GM12878 (cell line): Measurements from ENCODE around the gene IPMK. TPM values are rescaled to one million over a fixed set of nuclear protein-coding genes. Genes with fewer than 3 reads are reported as not detected.

ENCODE experiments used
- MEF2A ChIP-seq: IDR thresholded peaks from 2 replicates; pipeline ENCODE4 v1.6.1; 2011; ENCODE audit warnings: low read depth, mild to moderate bottlenecking, low read length, moderate library complexity; ENCODE audit not compliant: insufficient read depth
- MEF2B ChIP-seq: fragments of 450-650 bp; IDR thresholded peaks from 2 replicates; pipeline ENCODE4 v1.6.1; 2018; ENCODE audit warnings: mild to moderate bottlenecking, moderate library complexity; ENCODE audit not compliant: partially characterized antibody, poor library complexity, severe bottlenecking
- MTA2 ChIP-seq: fragments of 450-650 bp; IDR thresholded peaks from 2 replicates; pipeline ENCODE4 v1.6.1; 2016; ENCODE audit warnings: low read depth, mild to moderate bottlenecking, moderate library complexity
- PAX8 ChIP-seq: fragments of 450-650 bp; IDR thresholded peaks from 2 replicates; pipeline ENCODE4 v1.6.1; 2017; ENCODE audit warnings: mild to moderate bottlenecking, moderate library complexity
- SMARCA5 ChIP-seq: fragments of 450-650 bp; IDR thresholded peaks from 2 replicates; pipeline ENCODE4 v1.6.1; 2017; ENCODE audit warnings: mild to moderate bottlenecking
- polyA plus RNA-seq, 11 experiments: library from polyadenylated mRNA; depleted of rRNA in 4 of 11; unstranded in 6 of 11; stranded (reverse) in 5 of 11; fragments of >200 nt; fragmentation: Nextera tagmentation in 4 of 11; fragmentation: Illumina TruSeq in 1 of 11; extraction: Ambion mirVana in 4 of 11; extraction: Trizol in 1 of 11; gene quantifications; 1 replicate in 1 of 11; 2 replicates in 10 of 11; pipeline versions ENCODE4 v1.2.1 to v1.2.3, GENCODE V29; 2011 to 2016; ENCODE audit warnings: inconsistent platforms in 2 of 11, missing spikeins in 2 of 11, low read depth in 1 of 11
- total RNA-seq, 4 experiments: library from RNA; depleted of rRNA in 3 of 4; stranded (reverse); fragments of >200 nt in 3 of 4; fragmentation: Illumina TruSeq in 1 of 4; extraction: Trizol in 1 of 4; gene quantifications; 2 replicates each; pipeline versions ENCODE4 v1.2.1 to v1.2.3, GENCODE V29; 2013 to 2021
- TF ChIP-seq, protein P1 (sequence below): fragments of 450-650 bp; IDR thresholded peaks from 2 replicates; pipeline ENCODE4 v1.6.1; 2018; ENCODE audit warnings: mild to moderate bottlenecking, low read depth, moderate library complexity; ENCODE audit not compliant: partially characterized antibody
- TF ChIP-seq, protein P2 (sequence below): fragments of 450-650 bp; IDR thresholded peaks from 2 replicates; pipeline ENCODE4 v1.6.1; 2016; ENCODE audit warnings: mild to moderate bottlenecking, moderate library complexity, borderline replicate concordance
- TF ChIP-seq, protein P3 (sequence below): fragments of 450-650 bp; IDR thresholded peaks from 2 replicates; pipeline ENCODE4 v1.6.1; 2017; ENCODE audit warnings: mild to moderate bottlenecking, low read depth, inconsistent platforms; ENCODE audit not compliant: poor library complexity, severe bottlenecking

Gene IPMK
- total and polyA plus RNA-seq, 10 of the 15 experiments (the other 5 are each of a cell fraction or from before 2014, with no cell fraction given) = 0.84 to 7.5 (median 3.6) TPM

DNA sequence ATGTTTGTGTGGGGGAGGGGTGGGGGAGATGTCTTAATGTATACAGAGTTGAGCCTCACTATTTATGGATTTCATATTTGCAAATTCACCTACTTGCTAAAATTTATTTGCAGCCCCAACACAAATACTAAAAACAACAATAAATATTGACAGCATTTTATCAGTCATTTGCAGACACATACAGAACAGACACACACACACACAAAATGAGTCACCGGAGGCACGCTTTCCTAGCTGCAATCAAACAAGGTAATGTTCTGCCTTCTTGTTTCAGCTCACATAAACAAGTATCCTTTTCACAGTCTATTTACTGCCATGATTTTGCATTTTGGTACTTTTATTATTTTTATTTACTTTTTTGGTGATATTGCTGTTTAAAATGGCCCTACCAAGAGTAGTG, 88.5 kb downstream of the IPMK start (continued):
- TF ChIP-seq, protein P1, sequence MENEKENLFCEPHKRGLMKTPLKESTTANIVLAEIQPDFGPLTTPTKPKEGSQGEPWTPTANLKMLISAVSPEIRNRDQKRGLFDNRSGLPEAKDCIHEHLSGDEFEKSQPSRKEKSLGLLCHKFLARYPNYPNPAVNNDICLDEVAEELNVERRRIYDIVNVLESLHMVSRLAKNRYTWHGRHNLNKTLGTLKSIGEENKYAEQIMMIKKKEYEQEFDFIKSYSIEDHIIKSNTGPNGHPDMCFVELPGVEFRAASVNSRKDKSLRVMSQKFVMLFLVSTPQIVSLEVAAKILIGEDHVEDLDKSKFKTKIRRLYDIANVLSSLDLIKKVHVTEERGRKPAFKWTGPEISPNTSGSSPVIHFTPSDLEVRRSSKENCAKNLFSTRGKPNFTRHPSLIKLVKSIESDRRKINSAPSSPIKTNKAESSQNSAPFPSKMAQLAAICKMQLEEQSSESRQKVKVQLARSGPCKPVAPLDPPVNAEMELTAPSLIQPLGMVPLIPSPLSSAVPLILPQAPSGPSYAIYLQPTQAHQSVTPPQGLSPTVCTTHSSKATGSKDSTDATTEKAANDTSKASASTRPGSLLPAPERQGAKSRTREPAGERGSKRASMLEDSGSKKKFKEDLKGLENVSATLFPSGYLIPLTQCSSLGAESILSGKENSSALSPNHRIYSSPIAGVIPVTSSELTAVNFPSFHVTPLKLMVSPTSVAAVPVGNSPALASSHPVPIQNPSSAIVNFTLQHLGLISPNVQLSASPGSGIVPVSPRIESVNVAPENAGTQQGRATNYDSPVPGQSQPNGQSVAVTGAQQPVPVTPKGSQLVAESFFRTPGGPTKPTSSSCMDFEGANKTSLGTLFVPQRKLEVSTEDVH = no peak
- TF ChIP-seq, protein P2, sequence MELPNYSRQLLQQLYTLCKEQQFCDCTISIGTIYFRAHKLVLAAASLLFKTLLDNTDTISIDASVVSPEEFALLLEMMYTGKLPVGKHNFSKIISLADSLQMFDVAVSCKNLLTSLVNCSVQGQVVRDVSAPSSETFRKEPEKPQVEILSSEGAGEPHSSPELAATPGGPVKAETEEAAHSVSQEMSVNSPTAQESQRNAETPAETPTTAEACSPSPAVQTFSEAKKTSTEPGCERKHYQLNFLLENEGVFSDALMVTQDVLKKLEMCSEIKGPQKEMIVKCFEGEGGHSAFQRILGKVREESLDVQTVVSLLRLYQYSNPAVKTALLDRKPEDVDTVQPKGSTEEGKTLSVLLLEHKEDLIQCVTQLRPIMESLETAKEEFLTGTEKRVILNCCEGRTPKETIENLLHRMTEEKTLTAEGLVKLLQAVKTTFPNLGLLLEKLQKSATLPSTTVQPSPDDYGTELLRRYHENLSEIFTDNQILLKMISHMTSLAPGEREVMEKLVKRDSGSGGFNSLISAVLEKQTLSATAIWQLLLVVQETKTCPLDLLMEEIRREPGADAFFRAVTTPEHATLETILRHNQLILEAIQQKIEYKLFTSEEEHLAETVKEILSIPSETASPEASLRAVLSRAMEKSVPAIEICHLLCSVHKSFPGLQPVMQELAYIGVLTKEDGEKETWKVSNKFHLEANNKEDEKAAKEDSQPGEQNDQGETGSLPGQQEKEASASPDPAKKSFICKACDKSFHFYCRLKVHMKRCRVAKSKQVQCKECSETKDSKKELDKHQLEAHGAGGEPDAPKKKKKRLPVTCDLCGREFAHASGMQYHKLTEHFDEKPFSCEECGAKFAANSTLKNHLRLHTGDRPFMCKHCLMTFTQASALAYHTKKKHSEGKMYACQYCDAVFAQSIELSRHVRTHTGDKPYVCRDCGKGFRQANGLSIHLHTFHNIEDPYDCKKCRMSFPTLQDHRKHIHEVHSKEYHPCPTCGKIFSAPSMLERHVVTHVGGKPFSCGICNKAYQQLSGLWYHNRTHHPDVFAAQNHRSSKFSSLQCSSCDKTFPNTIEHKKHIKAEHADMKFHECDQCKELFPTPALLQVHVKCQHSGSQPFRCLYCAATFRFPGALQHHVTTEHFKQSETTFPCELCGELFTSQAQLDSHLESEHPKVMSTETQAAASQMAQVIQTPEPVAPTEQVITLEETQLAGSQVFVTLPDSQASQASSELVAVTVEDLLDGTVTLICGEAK = no peak
- TF ChIP-seq MEF2A (no peak), MEF2B (no peak), SMARCA5 (no peak), PAX8 (no peak), MTA2 (no peak)
- TF ChIP-seq, protein P3, sequence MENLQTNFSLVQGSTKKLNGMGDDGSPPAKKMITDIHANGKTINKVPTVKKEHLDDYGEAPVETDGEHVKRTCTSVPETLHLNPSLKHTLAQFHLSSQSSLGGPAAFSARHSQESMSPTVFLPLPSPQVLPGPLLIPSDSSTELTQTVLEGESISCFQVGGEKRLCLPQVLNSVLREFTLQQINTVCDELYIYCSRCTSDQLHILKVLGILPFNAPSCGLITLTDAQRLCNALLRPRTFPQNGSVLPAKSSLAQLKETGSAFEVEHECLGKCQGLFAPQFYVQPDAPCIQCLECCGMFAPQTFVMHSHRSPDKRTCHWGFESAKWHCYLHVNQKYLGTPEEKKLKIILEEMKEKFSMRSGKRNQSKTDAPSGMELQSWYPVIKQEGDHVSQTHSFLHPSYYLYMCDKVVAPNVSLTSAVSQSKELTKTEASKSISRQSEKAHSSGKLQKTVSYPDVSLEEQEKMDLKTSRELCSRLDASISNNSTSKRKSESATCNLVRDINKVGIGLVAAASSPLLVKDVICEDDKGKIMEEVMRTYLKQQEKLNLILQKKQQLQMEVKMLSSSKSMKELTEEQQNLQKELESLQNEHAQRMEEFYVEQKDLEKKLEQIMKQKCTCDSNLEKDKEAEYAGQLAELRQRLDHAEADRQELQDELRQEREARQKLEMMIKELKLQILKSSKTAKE = no peak
